ENCODE data around the gene MYDGF. TPM values are rescaled to one million over a fixed set of nuclear protein-coding genes. Genes with fewer than 3 reads are reported as not detected.

The MYDGF gene
- total and polyA plus RNA-seq, 2 of the 13 experiments (the other 11 are each of a cell fraction or from before 2014, with no cell fraction given), result 116 to 198 TPM

DNA sequence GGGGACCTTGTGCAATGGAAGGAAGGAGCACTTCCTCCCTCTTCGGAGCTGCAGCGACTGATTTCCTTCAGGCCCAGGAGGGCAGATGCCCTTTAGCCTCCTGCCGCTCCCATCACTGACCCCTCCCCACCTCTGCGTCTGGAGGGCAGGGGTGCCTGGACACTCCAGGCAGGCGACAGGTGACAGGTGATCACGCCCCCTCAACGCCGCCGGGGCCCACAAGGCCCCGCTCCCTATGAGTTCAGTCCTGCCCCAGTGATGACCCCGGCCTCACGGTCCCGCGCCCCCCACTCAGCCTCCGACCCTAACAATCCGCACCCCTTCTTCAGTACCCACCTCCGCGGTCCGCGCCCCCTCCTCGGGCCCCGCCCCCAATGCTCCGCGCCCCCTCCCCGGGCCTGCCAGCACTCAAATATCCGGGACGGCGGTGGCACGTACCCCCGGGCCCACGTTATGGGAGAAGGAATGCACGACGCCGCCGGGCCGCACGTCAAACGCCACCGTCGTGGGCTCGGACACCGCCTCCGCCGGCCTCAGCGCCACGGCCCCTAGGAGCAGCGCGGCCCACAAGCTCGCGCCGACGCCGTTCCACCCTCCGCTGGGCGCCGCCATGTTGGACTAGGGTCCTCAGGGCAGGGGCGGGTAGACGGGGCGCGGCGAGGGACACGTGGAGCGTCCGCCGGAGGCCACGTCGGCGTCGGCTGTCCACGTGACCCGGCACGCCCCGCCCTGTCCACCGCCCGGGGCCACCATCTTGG is at the start of gene MYDGF (continued):
- TF ChIP-seq, protein P1, sequence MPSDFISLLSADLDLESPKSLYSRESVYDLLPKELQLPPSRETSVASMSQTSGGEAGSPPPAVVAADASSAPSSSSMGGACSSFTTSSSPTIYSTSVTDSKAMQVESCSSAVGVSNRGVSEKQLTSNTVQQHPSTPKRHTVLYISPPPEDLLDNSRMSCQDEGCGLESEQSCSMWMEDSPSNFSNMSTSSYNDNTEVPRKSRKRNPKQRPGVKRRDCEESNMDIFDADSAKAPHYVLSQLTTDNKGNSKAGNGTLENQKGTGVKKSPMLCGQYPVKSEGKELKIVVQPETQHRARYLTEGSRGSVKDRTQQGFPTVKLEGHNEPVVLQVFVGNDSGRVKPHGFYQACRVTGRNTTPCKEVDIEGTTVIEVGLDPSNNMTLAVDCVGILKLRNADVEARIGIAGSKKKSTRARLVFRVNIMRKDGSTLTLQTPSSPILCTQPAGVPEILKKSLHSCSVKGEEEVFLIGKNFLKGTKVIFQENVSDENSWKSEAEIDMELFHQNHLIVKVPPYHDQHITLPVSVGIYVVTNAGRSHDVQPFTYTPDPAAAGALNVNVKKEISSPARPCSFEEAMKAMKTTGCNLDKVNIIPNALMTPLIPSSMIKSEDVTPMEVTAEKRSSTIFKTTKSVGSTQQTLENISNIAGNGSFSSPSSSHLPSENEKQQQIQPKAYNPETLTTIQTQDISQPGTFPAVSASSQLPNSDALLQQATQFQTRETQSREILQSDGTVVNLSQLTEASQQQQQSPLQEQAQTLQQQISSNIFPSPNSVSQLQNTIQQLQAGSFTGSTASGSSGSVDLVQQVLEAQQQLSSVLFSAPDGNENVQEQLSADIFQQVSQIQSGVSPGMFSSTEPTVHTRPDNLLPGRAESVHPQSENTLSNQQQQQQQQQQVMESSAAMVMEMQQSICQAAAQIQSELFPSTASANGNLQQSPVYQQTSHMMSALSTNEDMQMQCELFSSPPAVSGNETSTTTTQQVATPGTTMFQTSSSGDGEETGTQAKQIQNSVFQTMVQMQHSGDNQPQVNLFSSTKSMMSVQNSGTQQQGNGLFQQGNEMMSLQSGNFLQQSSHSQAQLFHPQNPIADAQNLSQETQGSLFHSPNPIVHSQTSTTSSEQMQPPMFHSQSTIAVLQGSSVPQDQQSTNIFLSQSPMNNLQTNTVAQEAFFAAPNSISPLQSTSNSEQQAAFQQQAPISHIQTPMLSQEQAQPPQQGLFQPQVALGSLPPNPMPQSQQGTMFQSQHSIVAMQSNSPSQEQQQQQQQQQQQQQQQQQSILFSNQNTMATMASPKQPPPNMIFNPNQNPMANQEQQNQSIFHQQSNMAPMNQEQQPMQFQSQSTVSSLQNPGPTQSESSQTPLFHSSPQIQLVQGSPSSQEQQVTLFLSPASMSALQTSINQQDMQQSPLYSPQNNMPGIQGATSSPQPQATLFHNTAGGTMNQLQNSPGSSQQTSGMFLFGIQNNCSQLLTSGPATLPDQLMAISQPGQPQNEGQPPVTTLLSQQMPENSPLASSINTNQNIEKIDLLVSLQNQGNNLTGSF (CRISPR knock-in tag; IDR thresholded peaks at IDR 0.05), result peak; percentile 75; the same call in 1 of the 2 replicates
- peak; percentile 56 for TF ChIP-seq MEIS1 (CRISPR knock-in tag; IDR thresholded peaks at IDR 0.05; ENCODE audit: borderline replicate concordance)
- peak; percentile 47; the same call in 1 of the 2 replicates for TF ChIP-seq ZMAT3 (CRISPR knock-in tag; conservative IDR thresholded peaks at IDR 0.05)
- TF ChIP-seq HCFC1 (IDR thresholded peaks at IDR 0.05; ENCODE audit: low read depth, low read length), result peak; percentile 50; the same call in 1 of the 2 replicates
- TF ChIP-seq JUN (CRISPR knock-in tag; IDR thresholded peaks at IDR 0.05), result peak; percentile 48; the same call in 1 of the 2 replicates
- TF ChIP-seq ZSCAN20 (CRISPR knock-in tag; IDR thresholded peaks at IDR 0.05; ENCODE audit: borderline replicate concordance), result no peak
- TF ChIP-seq GTF2F1 (IDR thresholded peaks at IDR 0.05; ENCODE audit: low read length), result peak; percentile 56; the same call in 1 of the 2 replicates
- TF ChIP-seq, protein P2, sequence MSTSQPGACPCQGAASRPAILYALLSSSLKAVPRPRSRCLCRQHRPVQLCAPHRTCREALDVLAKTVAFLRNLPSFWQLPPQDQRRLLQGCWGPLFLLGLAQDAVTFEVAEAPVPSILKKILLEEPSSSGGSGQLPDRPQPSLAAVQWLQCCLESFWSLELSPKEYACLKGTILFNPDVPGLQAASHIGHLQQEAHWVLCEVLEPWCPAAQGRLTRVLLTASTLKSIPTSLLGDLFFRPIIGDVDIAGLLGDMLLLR (CRISPR knock-in tag; IDR thresholded peaks at IDR 0.05), result peak; percentile 88; the same call in 1 of the 2 replicates
- TF ChIP-seq, protein P3, sequence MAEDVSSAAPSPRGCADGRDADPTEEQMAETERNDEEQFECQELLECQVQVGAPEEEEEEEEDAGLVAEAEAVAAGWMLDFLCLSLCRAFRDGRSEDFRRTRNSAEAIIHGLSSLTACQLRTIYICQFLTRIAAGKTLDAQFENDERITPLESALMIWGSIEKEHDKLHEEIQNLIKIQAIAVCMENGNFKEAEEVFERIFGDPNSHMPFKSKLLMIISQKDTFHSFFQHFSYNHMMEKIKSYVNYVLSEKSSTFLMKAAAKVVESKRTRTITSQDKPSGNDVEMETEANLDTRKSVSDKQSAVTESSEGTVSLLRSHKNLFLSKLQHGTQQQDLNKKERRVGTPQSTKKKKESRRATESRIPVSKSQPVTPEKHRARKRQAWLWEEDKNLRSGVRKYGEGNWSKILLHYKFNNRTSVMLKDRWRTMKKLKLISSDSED (CRISPR knock-in tag; IDR thresholded peaks at IDR 0.05), result no peak
- TF ChIP-seq ETV6 (CRISPR knock-in tag; conservative IDR thresholded peaks at IDR 0.05), result no peak
- TF ChIP-seq GATAD1 (CRISPR knock-in tag; IDR thresholded peaks at IDR 0.05), result peak; percentile 92
- TF ChIP-seq, protein P4, sequence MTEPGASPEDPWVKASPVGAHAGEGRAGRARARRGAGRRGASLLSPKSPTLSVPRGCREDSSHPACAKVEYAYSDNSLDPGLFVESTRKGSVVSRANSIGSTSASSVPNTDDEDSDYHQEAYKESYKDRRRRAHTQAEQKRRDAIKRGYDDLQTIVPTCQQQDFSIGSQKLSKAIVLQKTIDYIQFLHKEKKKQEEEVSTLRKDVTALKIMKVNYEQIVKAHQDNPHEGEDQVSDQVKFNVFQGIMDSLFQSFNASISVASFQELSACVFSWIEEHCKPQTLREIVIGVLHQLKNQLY (CRISPR knock-in tag; IDR thresholded peaks at IDR 0.05), result peak; percentile 65; the same call in 1 of the 2 replicates
- 0 out of 2 replicates have a peak, but pooled peaks have one; percentile 70 for TF ChIP-seq ZNF891 (CRISPR knock-in tag; IDR thresholded peaks at IDR 0.05)
- TF ChIP-seq STAT5B (CRISPR knock-in tag; IDR thresholded peaks at IDR 0.05), result no peak
- peak; percentile 18; the same call in 1 of the 2 replicates for TF ChIP-seq HNF4A (CRISPR knock-in tag; IDR thresholded peaks at IDR 0.05)
- TF ChIP-seq ZNF777 (CRISPR knock-in tag; IDR thresholded peaks at IDR 0.05), result peak; percentile 82
- TF ChIP-seq, protein P5, sequence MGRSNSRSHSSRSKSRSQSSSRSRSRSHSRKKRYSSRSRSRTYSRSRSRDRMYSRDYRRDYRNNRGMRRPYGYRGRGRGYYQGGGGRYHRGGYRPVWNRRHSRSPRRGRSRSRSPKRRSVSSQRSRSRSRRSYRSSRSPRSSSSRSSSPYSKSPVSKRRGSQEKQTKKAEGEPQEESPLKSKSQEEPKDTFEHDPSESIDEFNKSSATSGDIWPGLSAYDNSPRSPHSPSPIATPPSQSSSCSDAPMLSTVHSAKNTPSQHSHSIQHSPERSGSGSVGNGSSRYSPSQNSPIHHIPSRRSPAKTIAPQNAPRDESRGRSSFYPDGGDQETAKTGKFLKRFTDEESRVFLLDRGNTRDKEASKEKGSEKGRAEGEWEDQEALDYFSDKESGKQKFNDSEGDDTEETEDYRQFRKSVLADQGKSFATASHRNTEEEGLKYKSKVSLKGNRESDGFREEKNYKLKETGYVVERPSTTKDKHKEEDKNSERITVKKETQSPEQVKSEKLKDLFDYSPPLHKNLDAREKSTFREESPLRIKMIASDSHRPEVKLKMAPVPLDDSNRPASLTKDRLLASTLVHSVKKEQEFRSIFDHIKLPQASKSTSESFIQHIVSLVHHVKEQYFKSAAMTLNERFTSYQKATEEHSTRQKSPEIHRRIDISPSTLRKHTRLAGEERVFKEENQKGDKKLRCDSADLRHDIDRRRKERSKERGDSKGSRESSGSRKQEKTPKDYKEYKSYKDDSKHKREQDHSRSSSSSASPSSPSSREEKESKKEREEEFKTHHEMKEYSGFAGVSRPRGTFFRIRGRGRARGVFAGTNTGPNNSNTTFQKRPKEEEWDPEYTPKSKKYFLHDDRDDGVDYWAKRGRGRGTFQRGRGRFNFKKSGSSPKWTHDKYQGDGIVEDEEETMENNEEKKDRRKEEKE (IDR thresholded peaks at IDR 0.05), result no peak
- no peak for TF ChIP-seq ZNF660 (CRISPR knock-in tag; IDR thresholded peaks at IDR 0.05; ENCODE audit: borderline replicate concordance, low read depth)

Measured in HepG2 (cell line).